Glutamatergic neuron (in vitro differentiated cells): ENCODE measurements around the gene KCNK2. TPM values are rescaled to one million over a fixed set of nuclear protein-coding genes. Genes with fewer than 3 reads are reported as not detected.
A peak's percentile ranks its signal among the peaks of the same experiment; 100 is the strongest.

Experiments used
- DNase-seq: peaks from one replicate; pipeline ENCODE4 v3.0.0; 2022
- H3K27ac Mint-ChIP-seq: one replicate; pipeline ENCODE4 v1.8.0; 2020; ENCODE audit warnings: mild to moderate bottlenecking, mixed read lengths, inconsistent platforms; ENCODE audit not compliant: unreplicated experiment
- H3K27me3 Mint-ChIP-seq: one replicate; pipeline ENCODE4 v1.8.0; 2020; ENCODE audit warnings: mild to moderate bottlenecking, moderate library complexity, mixed read lengths, inconsistent platforms; ENCODE audit not compliant: unreplicated experiment
- H3K36me3 Mint-ChIP-seq: one replicate; pipeline ENCODE4 v1.8.0; 2020; ENCODE audit warnings: mild to moderate bottlenecking, mixed read lengths, inconsistent platforms; ENCODE audit not compliant: unreplicated experiment
- H3K4me1 Mint-ChIP-seq: one replicate; pipeline ENCODE4 v1.8.0; 2020; ENCODE audit warnings: mild to moderate bottlenecking, low read depth, mixed read lengths, inconsistent platforms; ENCODE audit not compliant: unreplicated experiment
- H3K4me3 Mint-ChIP-seq: one replicate; pipeline ENCODE4 v1.8.0; 2020; ENCODE audit warnings: mild to moderate bottlenecking, mixed read lengths, inconsistent platforms; ENCODE audit not compliant: unreplicated experiment
- H3K9me3 Mint-ChIP-seq: one replicate; pipeline ENCODE4 v1.8.0; 2020; ENCODE audit warnings: mild to moderate bottlenecking, moderate library complexity, mixed read lengths, inconsistent platforms; ENCODE audit not compliant: unreplicated experiment
- total RNA-seq: library from RNA; stranded (reverse); fragmentation: NEBNext Ultra II Directional; extraction: Animal tissue kit (Norgen Biotek cat#: 25700); gene quantifications from one replicate; pipeline ENCODE4 v1.2.1, GENCODE V29; 2021; ENCODE audit not compliant: unreplicated experiment
- TF ChIP-seq, protein P1 (sequence below): fragments of 200-600 bp; sonication (generic); IDR thresholded peaks from one replicate; pipeline ENCODE4 v1.5.0; 2021; ENCODE audit not compliant: partially characterized antibody, unreplicated experiment

The KCNK2 gene
- total RNA-seq, 1 donor from 2014 or later: not detected

DNA sequence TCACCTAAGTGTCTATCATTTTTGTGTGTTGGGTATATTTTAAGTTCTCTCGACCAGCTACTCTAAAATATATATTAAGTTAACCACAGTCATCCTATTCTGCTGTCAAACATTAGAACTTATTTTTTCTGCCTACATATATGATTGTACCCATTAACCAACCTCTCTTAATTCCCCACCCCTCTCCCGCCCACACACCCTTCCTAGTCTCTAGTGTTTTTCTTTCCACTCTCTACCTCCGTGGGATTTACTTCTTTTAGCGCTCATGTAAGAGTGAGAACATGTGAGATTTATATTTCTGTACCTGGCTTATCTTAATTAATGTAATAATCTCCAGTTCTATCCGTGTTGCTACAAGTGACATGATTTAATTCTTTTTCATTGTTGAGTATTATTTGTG is 26.6 kb downstream of the KCNK2 start:
- H3K27me3 Mint-ChIP-seq: no peaks in the 10 kb centered on the region
- peaks cover 10% of the 10 kb centered on the region for H3K4me1 Mint-ChIP-seq
- peaks cover 8% of the 10 kb centered on the region for H3K36me3 Mint-ChIP-seq
- H3K27ac Mint-ChIP-seq: no peak overlapping the region
- TF ChIP-seq, protein P1, sequence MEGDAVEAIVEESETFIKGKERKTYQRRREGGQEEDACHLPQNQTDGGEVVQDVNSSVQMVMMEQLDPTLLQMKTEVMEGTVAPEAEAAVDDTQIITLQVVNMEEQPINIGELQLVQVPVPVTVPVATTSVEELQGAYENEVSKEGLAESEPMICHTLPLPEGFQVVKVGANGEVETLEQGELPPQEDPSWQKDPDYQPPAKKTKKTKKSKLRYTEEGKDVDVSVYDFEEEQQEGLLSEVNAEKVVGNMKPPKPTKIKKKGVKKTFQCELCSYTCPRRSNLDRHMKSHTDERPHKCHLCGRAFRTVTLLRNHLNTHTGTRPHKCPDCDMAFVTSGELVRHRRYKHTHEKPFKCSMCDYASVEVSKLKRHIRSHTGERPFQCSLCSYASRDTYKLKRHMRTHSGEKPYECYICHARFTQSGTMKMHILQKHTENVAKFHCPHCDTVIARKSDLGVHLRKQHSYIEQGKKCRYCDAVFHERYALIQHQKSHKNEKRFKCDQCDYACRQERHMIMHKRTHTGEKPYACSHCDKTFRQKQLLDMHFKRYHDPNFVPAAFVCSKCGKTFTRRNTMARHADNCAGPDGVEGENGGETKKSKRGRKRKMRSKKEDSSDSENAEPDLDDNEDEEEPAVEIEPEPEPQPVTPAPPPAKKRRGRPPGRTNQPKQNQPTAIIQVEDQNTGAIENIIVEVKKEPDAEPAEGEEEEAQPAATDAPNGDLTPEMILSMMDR: no peak
- no peak for DNase-seq
- H3K4me3 Mint-ChIP-seq: no peak overlapping the region
- peaks cover 5% of the 10 kb centered on the region for H3K9me3 Mint-ChIP-seq

DNA sequence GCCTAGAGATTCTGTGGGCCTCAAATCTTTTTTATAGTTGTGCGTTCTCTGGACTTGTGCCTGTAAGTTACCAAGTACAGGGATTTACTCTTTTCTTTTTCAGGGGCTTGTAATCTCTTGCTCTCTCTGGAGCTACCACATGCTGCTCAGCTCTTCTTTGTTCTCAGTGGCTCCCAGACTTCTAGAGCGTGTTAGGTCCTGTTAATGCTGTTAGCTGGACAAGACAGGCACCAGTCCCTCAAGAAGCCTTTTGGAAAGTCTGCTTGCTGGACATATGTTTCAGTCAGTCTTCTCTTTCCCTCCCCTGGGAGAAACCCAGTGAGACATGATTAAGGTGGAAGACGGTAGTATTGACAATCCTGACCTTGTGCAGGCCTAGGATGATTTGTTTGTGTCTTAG is 29.4 kb downstream of the KCNK2 start:
- Mint-ChIP-seq H3K9me3 (peaks cover 2% of the 10 kb centered on the region), H3K4me1 (peaks cover 6% of the 10 kb centered on the region), H3K27ac (peak overlapping the region; percentile 72), H3K4me3 (no peak overlapping the region), H3K27me3 (peaks cover 2% of the 10 kb centered on the region), H3K36me3 (peaks cover 8% of the 10 kb centered on the region)
- no peak for DNase-seq
- TF ChIP-seq, protein P1: no peak

DNA sequence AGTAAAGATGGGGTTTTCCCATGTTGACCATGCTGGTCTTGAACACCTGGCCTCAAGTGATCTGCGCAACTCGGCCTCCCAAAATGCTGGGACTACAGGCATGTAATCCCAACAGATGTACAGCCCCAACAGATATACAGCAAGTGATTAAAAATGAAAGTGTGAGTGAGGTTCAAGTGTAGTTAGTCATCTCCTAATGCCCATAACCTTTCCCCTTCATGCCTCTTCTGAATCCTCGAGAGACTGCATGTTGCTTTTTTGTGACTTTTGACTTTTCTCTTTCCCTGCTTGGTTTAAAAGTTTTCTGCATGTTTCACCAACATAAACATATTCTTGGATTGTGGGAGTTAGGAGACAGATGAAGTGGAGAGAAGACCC is 31.2 kb downstream of the KCNK2 start:
- H3K36me3 Mint-ChIP-seq: no peaks in the 10 kb centered on the region
- DNase-seq: no peak
- H3K27me3 Mint-ChIP-seq: peaks cover 2% of the 10 kb centered on the region
- no peak overlapping the region for H3K27ac Mint-ChIP-seq
- peaks cover 6% of the 10 kb centered on the region for H3K4me1 Mint-ChIP-seq
- no peak overlapping the region for H3K4me3 Mint-ChIP-seq
- no peaks in the 10 kb centered on the region for H3K9me3 Mint-ChIP-seq
- TF ChIP-seq, protein P1: no peak

DNA sequence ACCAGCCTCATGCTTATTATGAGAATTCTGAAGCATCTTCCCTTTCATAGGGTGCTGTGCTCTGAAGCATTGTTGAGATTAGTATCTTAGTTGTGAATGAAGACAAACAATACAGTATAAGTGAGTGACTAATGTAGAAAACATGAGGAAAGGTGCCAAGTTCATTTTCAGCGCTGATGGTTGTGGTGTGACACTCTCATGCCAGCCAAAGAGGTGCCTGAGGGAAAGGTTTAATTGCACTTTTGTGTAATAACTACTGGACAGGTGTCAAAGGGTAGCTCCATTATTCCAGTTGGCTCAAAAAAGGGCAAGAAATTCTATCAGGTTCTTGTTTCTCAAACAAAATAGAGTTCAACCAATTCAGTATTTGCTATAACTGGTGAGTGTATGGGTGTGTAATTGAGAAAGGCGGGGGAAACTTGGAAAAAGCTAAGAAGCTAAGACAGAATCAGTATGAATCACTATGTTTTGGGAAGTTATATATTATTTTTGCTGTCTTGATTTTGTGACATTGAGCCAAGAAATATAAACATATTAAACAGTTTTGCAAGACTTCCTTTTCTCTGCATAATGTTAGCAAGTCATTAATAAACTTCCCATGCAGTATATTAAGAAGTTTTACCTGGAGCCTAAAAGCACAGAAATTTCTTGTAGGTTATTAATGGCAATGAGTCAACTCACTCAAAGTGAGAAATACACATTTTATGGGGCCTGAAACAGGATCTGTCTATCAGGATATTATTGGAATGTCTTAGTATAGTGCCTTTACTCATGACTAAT is 31.8 kb downstream of the KCNK2 start:
- peaks cover 2% of the 10 kb centered on the region for H3K27me3 Mint-ChIP-seq
- no peaks in the 10 kb centered on the region for H3K9me3 Mint-ChIP-seq
- no peak for DNase-seq
- peaks cover 6% of the 10 kb centered on the region for H3K4me1 Mint-ChIP-seq
- TF ChIP-seq, protein P1: no peak
- no peaks in the 10 kb centered on the region for H3K36me3 Mint-ChIP-seq
- H3K4me3 Mint-ChIP-seq: no peak overlapping the region
- H3K27ac Mint-ChIP-seq: no peak overlapping the region

DNA sequence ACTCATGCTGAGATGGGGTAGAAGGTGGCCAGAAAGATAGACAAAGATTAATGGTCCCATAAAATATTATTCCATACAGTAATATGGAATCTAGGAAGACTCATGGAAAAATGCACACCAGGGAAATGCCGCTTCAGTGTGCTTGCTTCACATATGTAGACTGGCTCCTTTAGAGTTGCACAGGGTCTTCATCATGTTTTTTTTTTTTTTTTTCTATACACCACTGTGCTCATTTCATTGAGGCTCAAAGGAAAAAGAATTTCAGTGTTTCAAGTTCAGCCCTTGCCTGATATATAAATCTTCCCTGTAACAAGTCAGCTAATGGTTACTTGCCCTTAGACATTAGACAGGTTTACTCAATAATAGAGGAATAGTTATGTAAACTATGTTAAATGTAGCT is 33.2 kb downstream of the KCNK2 start:
- no peaks in the 10 kb centered on the region for H3K9me3 Mint-ChIP-seq
- peaks cover 2% of the 10 kb centered on the region for H3K27me3 Mint-ChIP-seq
- no peaks in the 10 kb centered on the region for H3K36me3 Mint-ChIP-seq
- DNase-seq: no peak
- H3K4me3 Mint-ChIP-seq: no peak overlapping the region
- TF ChIP-seq, protein P1: no peak
- no peak overlapping the region for H3K27ac Mint-ChIP-seq
- H3K4me1 Mint-ChIP-seq: peaks cover 6% of the 10 kb centered on the region
